Activated naive CD4-positive, alpha-beta T cell treated with anti-CD3 and anti-CD28 coated beads for 36 hours (primary cell): ENCODE results near the gene PITPNC1. TPM values are rescaled to one million over a fixed set of nuclear protein-coding genes. Genes with fewer than 3 reads are reported as not detected.
A peak's percentile ranks its signal among the peaks of the same experiment; 100 is the strongest.
"Not testable (repeated sequence)": the region's sequence is repeated elsewhere in the genome, so short reads cannot be mapped to it uniquely, and the experiment has no call there.

ENCODE experiments used
- CTCF ChIA-PET: fragments of 350-600 bp; sonication (Branson Sonifier 250); formaldehyde crosslinking; loops from one replicate; lab custom pipeline; 2021; ENCODE audit warnings: antibody characterized with exemption; lab: Charles Lee
- DNase-seq: peaks from one replicate; pipeline ENCODE4 v3.0.0-alpha.2; 2020
- H3K27ac Mint-ChIP-seq: one replicate; pipeline ENCODE4 v1.8.0; 2021; ENCODE audit warnings: mild to moderate bottlenecking, mixed read lengths
- H3K27me3 Mint-ChIP-seq: one replicate; pipeline ENCODE4 v1.8.0; 2021; ENCODE audit warnings: low read depth, mixed read lengths
- H3K36me3 Mint-ChIP-seq: one replicate; pipeline ENCODE4 v1.8.0; 2021; ENCODE audit warnings: low read depth, mixed read lengths
- H3K4me1 Mint-ChIP-seq: one replicate; pipeline ENCODE4 v1.8.0; 2021; ENCODE audit warnings: low read depth, mixed read lengths
- H3K4me3 Mint-ChIP-seq: one replicate; pipeline ENCODE4 v1.8.0; 2021; ENCODE audit warnings: mild to moderate bottlenecking, moderate library complexity, mixed read lengths
- H3K9me3 Mint-ChIP-seq: one replicate; pipeline ENCODE4 v1.8.0; 2021; ENCODE audit warnings: mixed read lengths
- intact Hi-C: fragments of 100-400 bp; cut with micrococcal nuclease; formaldehyde crosslinking; loops from one replicate; pipeline ENCODE4 v1.15.1; 2023
- total RNA-seq, 2 experiments: library from RNA; stranded (reverse); gene quantifications; one replicate each; pipeline ENCODE4 v1.2.3, GENCODE V29; 2021

The PITPNC1 gene
- total RNA-seq, 2 experiments from 2014 or later: 58.7 to 60.0 TPM

DNA sequence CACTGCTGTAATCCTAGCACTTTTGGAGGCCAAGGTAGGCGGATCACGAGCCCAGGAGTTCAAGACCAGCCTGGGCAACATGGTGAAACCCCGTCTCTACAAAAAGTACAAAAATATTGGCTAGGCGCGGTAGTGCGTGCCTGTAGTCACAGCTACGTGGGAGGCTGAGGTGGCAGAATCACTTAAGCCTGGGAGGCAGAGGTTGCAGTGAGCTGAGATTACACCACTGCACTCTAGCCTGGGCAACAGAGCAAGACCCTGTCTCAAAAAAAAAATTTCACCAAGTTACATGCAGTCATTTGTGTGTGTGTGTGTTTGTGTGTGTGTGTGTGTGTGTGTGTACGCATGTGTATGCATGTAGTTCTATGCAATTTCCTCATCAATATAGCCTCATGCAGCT is 325.8 kb downstream of the PITPNC1 start:
- H3K36me3 Mint-ChIP-seq, DNase-seq, H3K27ac Mint-ChIP-seq, H3K9me3 Mint-ChIP-seq, intact Hi-C loops, H3K4me3 Mint-ChIP-seq, H3K27me3 Mint-ChIP-seq, H3K4me1 Mint-ChIP-seq: not testable (repeated sequence)
- CTCF ChIA-PET: interaction anchor here (0.7 kb wide), 1 partner anchor 145 kb away, joined by 5 read pairs; no protein-coding TSS in a partner anchor

DNA sequence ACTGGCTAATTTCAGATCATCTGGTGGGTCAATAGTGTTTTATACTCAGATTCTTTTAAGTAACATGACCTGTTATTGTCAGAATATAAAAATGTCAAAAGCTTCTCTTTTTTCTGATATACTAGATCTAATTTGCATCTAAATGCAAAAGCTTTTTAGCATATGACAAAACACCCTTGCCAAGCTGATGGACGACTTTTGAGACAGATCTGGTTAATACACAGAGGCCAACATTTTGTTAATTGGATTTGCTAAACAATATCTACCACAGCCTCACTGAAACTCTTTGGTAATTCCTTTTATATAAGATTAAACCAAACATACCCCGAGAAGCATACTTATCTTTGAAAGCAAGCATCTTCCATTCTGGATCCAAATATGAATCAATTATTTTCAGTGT is 330.4 kb downstream of the PITPNC1 start:
- no peaks in the 10 kb centered on the region for H3K9me3 Mint-ChIP-seq
- no peak for DNase-seq
- no peaks in the 10 kb centered on the region for H3K27me3 Mint-ChIP-seq
- no peak overlapping the region for H3K4me3 Mint-ChIP-seq
- H3K27ac Mint-ChIP-seq: no peak overlapping the region
- intact Hi-C loops: no loop called here
- CTCF ChIA-PET: interaction anchor here (0.6 to 1.4 kb wide), 2 partner anchors 20 to 75 kb away, joined by 3 to 4 read pairs; no protein-coding TSS in a partner anchor
- H3K4me1 Mint-ChIP-seq: no peaks in the 10 kb centered on the region
- H3K36me3 Mint-ChIP-seq: no peaks in the 10 kb centered on the region

- CTCF ChIA-PET: interaction anchor here (1.4 kb wide), 1 partner anchor 21 kb away, joined by 4 read pairs; no protein-coding TSS in a partner anchor
- intact Hi-C loops: no loop called here
- DNase-seq: no peak
- Mint-ChIP-seq H3K9me3 (no peaks in the 10 kb centered on the region), H3K4me3 (no peak overlapping the region), H3K27ac (no peak overlapping the region), H3K36me3 (no peaks in the 10 kb centered on the region), H3K27me3 (peaks cover 2% of the 10 kb centered on the region), H3K4me1 (no peaks in the 10 kb centered on the region)
These were observed 331.3 kb downstream of the PITPNC1 start for GRCh38 chr17:67708378-67708777.

- H3K4me1 Mint-ChIP-seq: peaks cover 5% of the 10 kb centered on the region
- intact Hi-C loops: no loop called here
- H3K4me3 Mint-ChIP-seq: no peak overlapping the region
- CTCF ChIA-PET: interaction anchor here (0.7 to 1.5 kb wide), 2 partner anchors 22 to 333 kb away, joined by 3 read pairs; no protein-coding TSS in a partner anchor
- H3K9me3 Mint-ChIP-seq: no peaks in the 10 kb centered on the region
- no peaks in the 10 kb centered on the region for H3K36me3 Mint-ChIP-seq
- DNase-seq: no peak
- H3K27ac Mint-ChIP-seq: no peak overlapping the region
- peaks cover 3% of the 10 kb centered on the region for H3K27me3 Mint-ChIP-seq
These were observed 334.8 kb downstream of the PITPNC1 start for GRCh38 chr17:67711916-67712315.

DNA sequence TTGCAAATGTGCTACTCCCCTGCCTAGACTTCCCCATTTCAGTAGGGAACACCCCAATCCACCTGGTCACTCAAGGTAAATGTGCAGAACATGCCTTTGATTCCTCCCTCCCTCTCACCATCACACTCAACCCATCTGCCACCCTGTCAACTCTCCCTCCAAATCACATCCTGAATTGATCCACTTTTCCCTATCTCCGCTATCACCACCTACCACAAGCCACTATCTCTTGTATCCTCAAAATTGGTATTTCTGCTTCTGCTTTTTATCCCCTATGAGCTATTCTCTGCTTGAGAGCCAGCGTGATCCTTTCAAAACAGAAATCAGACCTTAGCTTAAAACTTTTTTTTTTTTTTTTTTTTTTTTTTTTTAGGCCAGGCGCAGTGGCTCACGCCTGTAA is 335.3 kb downstream of the PITPNC1 start:
- no peak for DNase-seq
- Mint-ChIP-seq H3K4me3 (no peak overlapping the region), H3K9me3 (no peaks in the 10 kb centered on the region), H3K27ac (no peak overlapping the region), H3K27me3 (peaks cover 3% of the 10 kb centered on the region), H3K36me3 (no peaks in the 10 kb centered on the region), H3K4me1 (peaks cover 7% of the 10 kb centered on the region)
- CTCF ChIA-PET: interaction anchor here (0.7 kb wide), 1 partner anchor 22 kb away, joined by 3 read pairs; no protein-coding TSS in a partner anchor
- intact Hi-C loops: no loop called here

DNA sequence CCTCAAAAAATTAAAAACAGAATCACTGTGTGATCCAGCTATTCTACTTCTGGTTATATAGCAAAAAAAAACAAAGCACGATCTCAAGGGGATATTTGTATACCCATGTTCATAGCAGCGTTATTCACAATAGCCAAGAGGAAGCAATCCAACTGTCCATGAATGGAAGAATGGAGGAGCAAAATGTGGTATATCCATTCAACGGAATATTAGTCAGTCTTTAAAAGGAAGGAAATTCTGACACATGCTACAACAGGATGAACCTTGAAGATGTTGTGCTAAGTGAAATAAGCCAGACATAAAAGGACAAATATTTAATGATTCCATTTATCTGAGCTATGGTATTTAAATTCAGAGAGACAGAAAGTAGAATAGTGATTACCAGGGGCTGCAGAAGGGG is 336.1 kb downstream of the PITPNC1 start:
- no peak overlapping the region for H3K4me3 Mint-ChIP-seq
- H3K27ac Mint-ChIP-seq: no peak overlapping the region
- peaks cover 7% of the 10 kb centered on the region for H3K4me1 Mint-ChIP-seq
- peaks cover 3% of the 10 kb centered on the region for H3K27me3 Mint-ChIP-seq
- intact Hi-C loops: no loop called here
- H3K36me3 Mint-ChIP-seq: peaks cover 3% of the 10 kb centered on the region
- no peak for DNase-seq
- no peaks in the 10 kb centered on the region for H3K9me3 Mint-ChIP-seq
- CTCF ChIA-PET: interaction anchor here (0.6 kb wide), 1 partner anchor 26 kb away, joined by 3 read pairs; no protein-coding TSS in a partner anchor

GRCh38 chr17:67716405-67716798 is 339.3 kb downstream of the PITPNC1 start:
- Mint-ChIP-seq H3K4me3 (peak overlapping the region; percentile 100), H3K4me1 (peaks cover 20% of the 10 kb centered on the region), H3K27ac (no peak overlapping the region), H3K9me3 (no peaks in the 10 kb centered on the region), H3K36me3 (peaks cover 10% of the 10 kb centered on the region), H3K27me3 (peaks cover 3% of the 10 kb centered on the region)
- intact Hi-C loops: loop anchor here (2.0 kb wide), 1 partner anchor 746 kb away; no protein-coding TSS in a partner anchor
- no peak for DNase-seq
- CTCF ChIA-PET: interaction anchor here (0.6 to 1.1 kb wide), 2 partner anchors 11 to 62 kb away, joined by 3 read pairs; no protein-coding TSS in a partner anchor

DNA sequence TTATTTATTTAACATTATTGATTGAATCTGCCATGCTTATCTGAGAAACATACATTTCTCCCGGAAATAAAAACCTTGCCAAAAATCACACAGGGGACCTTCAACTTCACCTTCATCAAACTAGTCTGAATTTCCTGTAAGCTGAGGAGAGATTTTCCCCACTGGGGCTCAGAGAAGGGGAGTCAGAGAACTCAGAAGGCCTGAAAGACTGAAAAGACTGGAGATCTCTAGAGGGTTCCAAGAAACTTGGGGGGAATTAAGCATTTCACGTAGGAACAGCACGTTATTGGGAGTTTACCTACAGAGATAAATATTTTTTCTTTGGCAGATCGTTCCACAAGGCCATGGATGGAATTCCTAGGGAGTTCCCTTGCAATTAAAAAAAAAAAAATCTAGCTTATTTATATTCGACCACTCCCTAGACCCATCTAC is 340.1 kb downstream of the PITPNC1 start:
- Mint-ChIP-seq H3K4me3 (peak overlapping the region; percentile 100), H3K9me3 (no peaks in the 10 kb centered on the region), H3K27ac (peak overlapping the region; percentile 99), H3K36me3 (peaks cover 17% of the 10 kb centered on the region), H3K4me1 (peaks cover 20% of the 10 kb centered on the region), H3K27me3 (peaks cover 3% of the 10 kb centered on the region)
- no peak for DNase-seq
- intact Hi-C loops: loop anchor here (1.0 to 2.0 kb wide), 7 partner anchors 108 to 746 kb away; partner anchors contain the start of genes BPTF and PSMD12
- CTCF ChIA-PET: interaction anchor here (0.6 to 2.0 kb wide), 7 partner anchors 12 to 341 kb away, joined by 3 to 11 read pairs (median 3); no protein-coding TSS in a partner anchor

GRCh38 chr17:67717624-67718324 is 340.7 kb downstream of the PITPNC1 start, which contains the start of gene NOL11:
Gene NOL11, plus strand, starts transcription at chr17:67717936. Its CDS starts 12 bp downstream, at chr17:67717948.
- peak; percentile 100 for DNase-seq
- intact Hi-C loops: loop anchor here (1.0 to 2.0 kb wide), 7 partner anchors 108 to 745 kb away; partner anchors contain the start of genes BPTF and PSMD12
- Mint-ChIP-seq H3K27ac (peak within 1 kb of the TSS; percentile 99), H3K27me3 (peaks cover 3% of the 10 kb centered on the region), H3K9me3 (no peaks in the 10 kb centered on the region), H3K4me1 (peaks cover 20% of the 10 kb centered on the region), H3K4me3 (peak within 1 kb of the TSS; percentile 100), H3K36me3 (peaks cover 18% of the 10 kb centered on the region)
- CTCF ChIA-PET: interaction anchor here (0.6 to 2.0 kb wide), 9 partner anchors 13 to 375 kb away, joined by 3 to 11 read pairs (median 3); partner anchors contain the start of gene BPTF

- Mint-ChIP-seq H3K27me3 (peaks cover under 1% of the 10 kb centered on the region), H3K4me3 (peak overlapping the region; percentile 100), H3K27ac (peak overlapping the region; percentile 99), H3K36me3 (peaks cover 20% of the 10 kb centered on the region), H3K9me3 (no peaks in the 10 kb centered on the region), H3K4me1 (peaks cover 20% of the 10 kb centered on the region)
- CTCF ChIA-PET: interaction anchor here (1.0 to 2.0 kb wide), 4 partner anchors 17 to 375 kb away, joined by 3 to 11 read pairs (median 4); partner anchors contain the start of gene BPTF
- intact Hi-C loops: no loop called here
- peak; percentile 57 for DNase-seq
These were observed 341.4 kb downstream of the PITPNC1 start for GRCh38 chr17:67718325-67718941.

DNA sequence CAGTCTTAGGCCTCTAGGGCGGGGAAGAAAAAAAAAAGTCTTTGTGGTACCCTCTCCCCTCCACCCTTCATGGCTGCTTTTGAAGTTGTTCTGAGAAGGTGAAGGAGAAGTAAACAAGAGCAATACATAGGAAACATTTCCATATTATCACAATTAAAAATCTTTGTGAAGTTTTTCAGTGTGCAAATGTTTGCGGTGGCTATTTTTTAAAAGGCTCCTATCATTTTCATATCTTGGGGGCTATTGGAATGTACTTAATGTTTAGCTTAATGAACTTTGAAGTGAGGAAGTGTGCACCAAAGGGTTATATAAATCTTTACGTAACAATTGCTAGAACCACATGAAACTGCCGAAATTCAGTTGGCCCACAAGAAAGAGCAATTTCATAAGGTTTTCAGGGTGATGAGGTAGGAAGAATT is 348.3 kb downstream of the PITPNC1 start:
- H3K4me1 Mint-ChIP-seq: peaks cover 26% of the 10 kb centered on the region
- CTCF ChIA-PET: interaction anchor here (0.6 to 1.1 kb wide), 3 partner anchors 99 to 344 kb away, joined by 3 to 5 read pairs (median 4); partner anchors contain the start of gene BPTF

DNA sequence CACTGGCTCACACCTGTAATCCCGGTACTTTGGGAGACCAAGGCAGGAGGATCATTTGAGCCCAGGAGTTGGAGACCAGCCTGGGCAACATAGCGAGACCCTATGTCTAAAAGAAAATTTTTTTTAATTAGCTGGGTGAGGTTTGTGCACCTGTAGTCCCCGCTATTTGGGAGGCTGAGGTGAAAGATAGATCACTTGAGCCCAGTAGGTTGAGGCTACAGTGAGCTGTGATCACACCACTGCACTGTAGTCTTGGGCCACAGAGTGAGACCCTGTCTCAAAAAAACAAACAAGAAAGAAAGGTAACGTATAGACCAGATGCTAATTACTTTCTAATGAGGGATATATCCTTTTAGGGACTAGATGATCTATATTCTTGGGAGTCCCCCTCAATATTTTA is 348.7 kb downstream of the PITPNC1 start:
- H3K9me3 Mint-ChIP-seq: no peaks in the 10 kb centered on the region
- CTCF ChIA-PET: interaction anchor here (0.7 to 1.1 kb wide), 2 partner anchors 99 to 285 kb away, joined by 3 to 4 read pairs; partner anchors contain the start of gene BPTF
- no peak for DNase-seq
- H3K4me1 Mint-ChIP-seq: peaks cover 25% of the 10 kb centered on the region
- peaks cover 51% of the 10 kb centered on the region for H3K36me3 Mint-ChIP-seq
- no peaks in the 10 kb centered on the region for H3K27me3 Mint-ChIP-seq
- intact Hi-C loops: no loop called here
- H3K4me3 Mint-ChIP-seq: no peak overlapping the region
- H3K27ac Mint-ChIP-seq: peak overlapping the region; percentile 78

More for the DNA sequence above, 348.3 kb downstream of the PITPNC1 start:
- no peak for DNase-seq
- intact Hi-C loops: no loop called here
- H3K9me3 Mint-ChIP-seq: no peaks in the 10 kb centered on the region
- H3K27ac Mint-ChIP-seq: peak overlapping the region; percentile 78
- H3K36me3 Mint-ChIP-seq: peaks cover 49% of the 10 kb centered on the region
- no peak overlapping the region for H3K4me3 Mint-ChIP-seq
- H3K27me3 Mint-ChIP-seq: no peaks in the 10 kb centered on the region
